CD4-positive, alpha-beta T cell treated with Interleukin-2 at 100 ng/mL for 4 hours (primary cell): Measurements from ENCODE around the gene TAF1C.

ENCODE experiments used
- DNase-seq: peaks from one replicate; pipeline ENCODE4 v3.0.0-alpha.2; 2020; ENCODE audit warnings: low spot score

TAF1C gene

DNA sequence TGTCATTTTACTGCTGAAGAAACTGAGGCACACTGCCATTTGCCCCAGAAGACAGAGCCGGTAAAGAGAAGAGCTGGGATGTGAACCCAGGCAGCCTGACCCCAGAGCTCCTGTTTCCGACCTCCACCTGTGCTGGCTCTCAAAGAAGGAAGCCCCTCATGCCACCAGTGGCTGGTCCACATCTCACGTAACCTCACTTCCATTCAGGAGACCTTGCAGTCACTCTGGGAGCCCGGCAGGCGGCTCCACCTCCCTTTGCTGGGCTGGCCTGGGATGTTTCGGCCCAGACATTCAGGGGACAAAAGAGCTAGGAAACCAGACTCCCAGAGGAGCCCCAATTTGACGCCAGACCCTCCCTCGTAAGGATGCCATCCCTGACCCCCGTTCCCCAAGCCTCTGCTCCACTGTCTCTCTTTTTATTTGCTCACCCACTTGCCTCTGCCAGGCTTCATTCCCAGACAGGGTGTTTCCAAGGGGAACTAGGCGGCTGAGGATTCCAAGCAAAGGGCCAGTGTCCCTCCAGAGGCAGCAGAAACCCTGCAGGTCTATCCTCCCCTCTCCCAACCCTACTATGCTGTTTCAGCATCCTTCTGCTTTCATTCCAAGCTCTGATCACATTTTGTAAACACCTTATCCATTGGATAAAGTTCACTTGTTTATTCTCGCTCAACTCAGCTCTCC, 2.8 kb downstream of the TAF1C start:
- DNase-seq, result no peak

DNA sequence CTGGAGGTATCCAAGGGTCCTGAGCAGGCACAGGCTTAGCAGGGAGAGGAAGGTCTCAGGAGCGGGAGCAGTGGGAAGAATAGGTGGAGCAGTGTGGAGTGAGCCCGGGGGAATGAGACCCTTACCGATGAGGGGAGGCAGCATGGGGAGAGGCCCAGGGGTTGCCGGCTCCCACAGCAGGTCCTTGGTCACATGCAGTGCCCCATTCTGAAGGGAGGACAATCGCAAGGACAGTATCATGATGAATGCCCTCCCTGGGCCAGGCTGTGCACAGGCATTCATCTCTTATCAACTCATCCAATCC, 3.3 kb downstream of the TAF1C start:
- no peak for DNase-seq

DNA sequence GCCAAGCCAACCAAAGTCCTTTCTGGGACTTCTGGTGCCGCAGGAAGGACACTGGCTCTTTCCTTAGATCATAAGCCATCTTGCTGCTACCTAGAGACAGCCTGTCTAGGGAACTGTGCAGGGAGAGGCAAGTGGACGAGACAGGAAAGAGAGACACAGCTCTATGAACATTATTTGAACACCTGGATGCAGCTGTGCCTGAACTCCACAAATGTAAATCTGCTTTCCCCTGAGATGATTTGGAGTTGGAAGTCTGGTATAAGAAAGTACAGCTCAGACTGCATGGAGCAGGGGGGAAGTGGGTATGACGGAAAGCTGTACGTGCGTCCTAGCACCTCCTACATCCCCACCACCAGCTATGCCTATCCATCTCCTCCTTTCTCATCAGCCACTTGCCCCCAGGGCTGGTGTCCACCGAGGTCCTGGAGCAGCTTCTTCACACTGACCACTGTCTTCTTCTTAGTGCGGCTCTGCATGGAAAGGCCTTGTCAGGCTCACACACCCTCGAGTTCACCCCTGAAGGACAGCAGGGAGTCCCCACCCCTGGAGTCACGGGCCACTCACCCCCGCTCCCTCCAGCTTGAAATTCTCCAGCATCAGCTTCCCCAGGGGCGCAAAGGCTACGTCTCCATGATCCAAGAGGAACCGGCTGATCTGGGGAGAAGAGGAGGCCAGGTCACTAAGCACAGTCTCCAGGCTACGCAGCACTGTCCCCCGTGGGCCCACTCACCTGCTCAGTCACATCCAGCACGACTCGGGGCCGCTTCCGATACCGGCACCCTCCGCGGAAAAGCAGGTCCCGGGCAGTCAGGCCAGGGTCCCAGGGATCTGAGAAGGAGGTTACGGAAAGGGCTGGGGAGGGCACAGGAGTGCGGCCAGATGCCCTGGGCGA, 3.9 kb downstream of the TAF1C start:
- no peak for DNase-seq

DNA sequence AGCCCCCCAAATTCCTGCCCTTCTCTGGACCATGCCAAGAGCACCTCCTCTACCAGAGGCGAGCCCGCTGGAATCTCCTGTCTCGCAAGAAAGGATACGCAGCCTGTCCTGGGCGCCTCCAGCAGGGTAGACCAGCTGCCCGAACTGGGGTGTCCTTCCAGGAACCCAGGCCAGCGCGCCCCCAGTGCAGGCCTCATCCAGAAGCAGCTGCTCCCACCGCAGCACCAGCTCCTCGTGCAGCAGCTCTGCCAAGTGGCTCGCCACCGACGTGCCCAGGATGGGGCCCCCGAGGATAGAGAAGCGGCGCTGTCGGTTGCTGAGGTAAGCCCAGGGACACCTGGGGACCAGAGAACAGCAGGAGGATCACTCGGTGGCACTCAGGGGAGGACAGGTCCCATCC, 4.8 kb downstream of the TAF1C start:
- no peak for DNase-seq

DNA sequence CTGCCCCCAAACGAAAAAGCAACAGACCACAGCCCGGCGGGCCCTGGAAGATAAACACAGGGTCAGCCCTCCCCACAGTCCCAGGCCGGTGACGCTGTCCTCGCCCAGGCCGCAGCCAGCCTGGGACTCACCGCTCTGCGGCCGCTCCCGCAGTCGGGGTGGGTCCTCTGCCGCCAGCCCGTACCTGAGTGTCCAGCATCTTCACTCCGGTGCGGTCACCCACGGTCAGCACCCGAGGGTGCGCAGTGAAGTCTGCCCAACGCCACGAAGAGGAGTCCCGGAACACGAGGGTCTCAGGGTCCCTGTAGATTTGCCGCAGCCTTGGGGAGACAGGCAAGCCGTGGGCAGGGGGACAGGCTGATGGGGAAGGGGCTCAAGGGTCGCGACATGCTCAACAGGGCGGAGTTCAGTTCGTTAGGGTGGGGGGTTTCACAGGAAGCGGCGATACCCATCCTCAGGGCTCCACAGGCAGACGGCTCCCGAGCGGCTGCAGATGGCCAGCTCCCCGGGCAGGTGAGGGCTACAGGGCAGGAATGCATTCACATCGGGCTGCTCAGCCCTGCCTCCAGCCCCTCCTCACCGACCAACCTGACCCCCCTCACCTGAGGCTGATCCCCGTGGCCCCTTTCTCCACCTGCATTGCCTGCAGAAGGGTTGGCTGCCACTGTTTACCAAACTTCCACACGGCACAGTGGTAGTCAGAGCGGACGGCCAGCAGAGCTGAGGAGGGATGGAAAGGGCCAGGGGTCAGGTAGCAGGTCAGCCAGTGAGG, 5.5 kb downstream of the TAF1C start:
- DNase-seq, result no peak

DNA sequence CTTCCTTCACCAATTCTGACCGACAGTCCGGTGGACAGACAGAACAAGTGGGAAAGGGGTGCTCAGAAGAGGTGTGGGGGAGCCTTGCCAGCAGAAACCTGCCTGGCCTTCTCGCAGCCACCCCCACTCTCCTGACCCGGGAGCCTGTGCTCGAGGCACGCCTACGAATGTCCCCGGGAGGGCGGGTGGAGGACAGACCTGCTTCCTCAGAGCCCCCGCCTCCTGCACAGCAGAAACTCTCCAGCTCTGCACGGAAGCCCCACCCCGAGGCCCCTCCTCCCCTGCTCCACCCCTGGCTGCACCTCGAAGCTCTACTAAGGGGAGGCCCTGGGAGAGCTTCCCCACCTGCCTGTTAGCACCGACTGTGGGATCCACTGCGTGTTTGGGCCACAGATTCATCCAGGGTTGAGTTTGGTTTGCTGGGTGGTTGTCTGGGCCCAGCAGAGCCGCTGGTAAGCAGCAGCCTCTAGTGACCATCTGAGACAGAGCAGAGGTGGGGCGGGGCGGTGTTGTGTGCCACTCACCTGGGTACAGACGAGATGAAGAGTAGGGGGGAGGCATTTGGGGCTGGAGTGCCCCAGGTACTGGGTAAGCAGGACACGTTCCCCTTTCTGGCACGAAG, 6.2 kb downstream of the TAF1C start:
- DNase-seq, result no peak

DNA sequence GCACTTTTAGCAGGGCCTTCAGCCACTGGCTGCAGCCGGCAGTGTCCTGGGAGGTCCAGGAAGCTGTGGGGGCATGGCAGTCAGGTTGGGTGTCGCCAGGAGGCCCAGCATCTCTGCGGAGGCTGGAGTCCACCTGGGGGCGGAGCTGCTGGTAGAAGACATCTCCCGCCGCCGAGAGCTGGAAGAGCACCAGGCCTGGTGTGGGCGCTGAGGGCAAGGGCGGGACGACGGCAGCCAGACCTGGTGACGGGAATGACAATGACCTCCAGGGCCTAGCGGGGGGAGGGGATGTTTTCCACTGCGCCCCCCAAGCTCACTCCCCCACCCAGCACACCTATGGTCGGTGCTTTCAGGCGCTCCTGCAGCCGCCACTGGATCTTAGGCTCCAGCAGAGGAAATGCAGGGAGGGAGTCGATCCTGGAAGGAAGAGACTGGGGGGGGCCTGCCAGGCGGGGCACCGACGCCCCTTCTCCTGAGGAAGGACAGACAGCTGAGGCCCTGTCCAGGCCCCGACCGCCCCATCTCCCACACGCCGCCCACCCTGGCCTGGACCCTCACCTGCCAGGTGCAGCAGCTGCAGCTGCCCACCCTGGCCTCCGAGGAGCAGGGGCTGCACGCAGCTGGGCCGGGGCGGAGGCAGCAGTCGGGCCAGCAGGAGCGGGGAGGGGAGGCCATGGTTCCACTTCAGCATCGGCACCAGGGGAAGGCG, 7.1 kb downstream of the TAF1C start:
- DNase-seq, result no peak

DNA sequence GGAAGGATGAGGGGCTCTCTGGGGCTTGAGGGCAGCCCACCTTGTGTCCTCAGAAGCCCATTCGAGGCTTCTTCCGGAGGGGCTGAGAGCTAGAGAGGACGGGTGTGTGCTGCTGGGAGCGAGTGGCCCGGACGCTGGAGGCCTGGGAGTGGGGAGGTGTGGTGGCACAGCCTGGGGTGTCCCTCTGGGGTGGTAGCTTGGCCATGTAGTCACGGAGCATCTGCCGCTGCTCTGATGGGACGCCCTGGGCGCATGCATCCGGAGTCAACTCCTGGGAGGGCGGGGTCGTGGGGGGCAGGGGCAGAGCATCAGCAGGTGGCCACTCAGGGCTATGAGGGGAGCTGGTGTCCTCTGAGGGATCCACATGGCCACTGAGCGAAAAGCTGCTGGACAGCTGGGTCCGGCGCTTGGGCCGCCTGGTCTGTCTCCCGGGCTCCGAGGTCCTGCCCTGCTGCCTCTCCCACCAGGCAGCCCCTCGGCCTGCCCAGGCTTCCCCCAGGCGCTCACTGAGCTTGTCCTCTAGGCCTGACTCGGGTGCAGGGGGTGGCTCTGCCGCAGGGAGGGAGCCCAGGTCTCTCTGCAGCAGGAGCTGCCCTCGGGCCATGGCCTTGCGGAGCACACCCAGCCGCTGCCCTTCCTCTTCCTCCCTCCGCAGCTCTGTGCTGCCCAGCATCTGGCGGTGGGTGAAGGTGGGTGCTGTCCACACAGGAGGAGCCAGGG, 7.8 kb downstream of the TAF1C start:
- DNase-seq, result no peak

DNA sequence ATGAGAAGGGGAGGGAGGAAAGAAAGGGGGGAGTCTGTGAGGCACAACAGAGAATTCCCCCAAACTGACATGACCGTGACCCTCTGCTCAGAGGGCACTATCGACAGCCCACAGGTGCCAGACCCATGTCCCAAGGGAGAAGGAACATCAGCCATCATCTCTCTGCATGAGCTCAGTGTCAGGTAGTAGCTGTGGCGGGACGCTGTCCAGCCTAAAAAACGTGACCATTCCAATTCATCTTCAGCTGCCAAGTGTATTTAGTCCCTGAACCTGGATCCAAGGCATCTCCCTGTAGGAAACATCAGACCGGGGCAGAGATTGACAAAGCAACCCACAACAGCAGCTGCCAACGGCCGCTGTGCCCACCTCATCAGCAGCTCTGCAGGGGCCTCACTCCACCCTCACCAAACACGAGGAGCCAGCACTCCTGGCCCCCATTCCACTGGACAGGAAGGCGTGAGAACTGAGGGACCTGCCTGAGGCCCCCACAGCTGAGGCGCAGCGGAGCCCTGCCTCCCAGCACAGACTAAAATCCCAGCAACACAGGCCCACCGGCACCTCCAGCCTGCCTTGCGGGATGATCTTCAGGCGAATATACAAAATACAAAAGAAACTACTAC, 8.6 kb downstream of the TAF1C start:
- DNase-seq, result no peak

DNA sequence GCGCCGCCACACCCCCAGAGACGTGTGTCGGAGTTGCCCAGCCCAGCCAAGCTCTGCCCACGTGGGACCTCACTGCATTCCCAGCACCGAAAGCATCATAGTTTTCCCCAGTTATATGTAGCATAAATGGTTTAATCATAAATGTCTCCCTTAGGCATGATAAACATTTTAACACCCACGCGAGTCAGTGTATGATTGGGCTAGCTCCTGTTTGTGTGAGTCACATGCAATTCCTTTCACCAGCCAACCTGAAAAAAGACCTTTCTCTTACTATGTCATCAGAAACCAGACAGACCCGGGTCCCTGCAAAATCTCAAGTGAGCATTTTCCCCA, 9.2 kb downstream of the TAF1C start:
- DNase-seq, result no peak

DNA sequence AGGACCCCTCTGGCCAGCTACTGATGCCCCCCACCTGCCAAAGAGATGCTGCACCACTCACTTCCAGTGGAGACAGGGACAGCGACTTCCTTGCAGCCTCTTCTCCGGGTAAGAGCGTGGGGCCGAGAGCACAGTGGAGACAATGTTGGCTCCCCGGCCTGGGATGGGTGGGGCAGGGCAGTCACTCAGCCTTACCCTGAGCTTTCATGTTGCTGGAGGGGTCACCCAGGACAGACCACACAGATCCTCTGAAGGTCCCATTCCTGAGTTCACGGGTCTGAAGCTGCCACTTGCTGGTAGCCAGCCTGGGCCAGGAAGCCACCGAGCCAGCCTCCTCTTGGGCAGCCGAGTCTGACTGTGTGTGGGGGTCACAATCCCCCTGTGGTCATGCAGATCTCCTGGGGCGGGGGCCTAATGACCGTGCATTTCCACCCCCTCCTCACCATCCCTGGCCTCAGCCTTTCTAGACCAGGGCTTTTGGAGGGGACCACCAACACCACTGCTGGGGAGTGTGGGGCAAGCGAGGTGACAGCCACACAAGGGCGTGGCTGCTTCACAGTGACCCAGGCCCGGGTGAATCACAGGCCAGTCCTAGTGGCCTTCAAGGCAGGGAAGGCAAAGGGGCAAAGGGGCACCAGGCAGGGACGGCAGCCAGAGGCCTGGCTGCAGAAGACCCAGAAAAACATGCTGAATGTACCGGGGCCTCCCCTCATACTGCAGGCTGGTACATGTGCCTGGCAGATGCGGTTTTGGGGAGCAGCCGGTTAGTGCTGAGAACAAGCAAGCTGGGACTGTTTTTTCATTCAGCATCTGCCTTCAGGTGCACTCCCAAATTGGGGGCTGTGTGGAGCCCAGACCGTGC, 10.4 kb downstream of the TAF1C start:
- DNase-seq, result no peak

DNA sequence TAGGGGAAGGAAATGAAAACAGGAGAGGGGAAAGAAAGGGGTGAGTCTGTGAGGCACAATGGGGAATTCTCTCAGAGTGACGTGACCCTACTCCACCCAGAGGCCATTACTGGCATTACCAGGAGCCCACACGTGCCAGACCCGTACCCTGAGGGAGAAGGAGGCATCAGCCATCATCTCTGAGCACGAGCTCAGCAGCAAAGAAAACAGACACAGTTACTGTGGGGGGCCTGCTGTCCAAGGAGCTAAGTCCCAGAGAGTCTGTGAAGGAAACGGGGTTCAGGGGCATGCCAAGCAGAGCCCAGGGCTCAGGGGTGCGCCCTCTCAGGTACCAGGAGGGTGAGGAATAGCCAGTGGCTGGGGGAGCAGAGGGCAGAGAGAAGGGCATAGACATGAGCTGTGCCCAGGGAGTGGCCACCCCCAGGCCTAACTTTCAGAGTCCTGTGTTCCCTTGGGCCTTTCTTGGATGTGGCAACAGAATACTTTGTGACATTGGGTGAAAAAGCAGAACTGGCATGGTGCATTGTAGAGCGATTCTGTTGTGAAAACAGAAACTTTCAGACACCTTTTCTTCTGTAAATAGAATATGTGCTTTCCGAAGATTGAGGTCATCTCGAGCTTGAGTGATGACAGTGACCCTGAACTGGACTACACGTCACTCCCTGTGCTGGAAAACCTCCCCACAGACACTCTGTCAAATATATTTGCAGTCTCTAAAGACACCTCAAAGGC, 11.3 kb downstream of the TAF1C start:
- no peak for DNase-seq

DNA sequence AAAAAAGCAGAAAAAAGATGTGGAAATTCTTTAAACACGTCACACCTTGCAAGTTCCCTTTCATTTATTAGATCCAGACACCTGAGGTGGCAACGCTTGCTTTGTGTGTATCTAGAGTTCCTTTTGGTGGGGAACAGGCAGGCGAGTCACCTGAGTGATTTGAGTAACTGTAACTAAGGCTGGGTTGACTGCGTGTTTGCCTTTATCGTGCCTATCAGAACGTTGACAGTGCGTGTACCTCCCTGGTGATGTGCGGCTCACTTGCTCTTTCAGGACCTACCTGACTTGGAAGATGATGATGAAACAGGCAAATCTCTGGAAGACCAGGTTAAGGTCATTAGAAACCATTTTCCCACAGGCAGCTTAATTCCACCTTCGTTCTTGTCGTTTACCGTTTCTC, 12.5 kb downstream of the TAF1C start:
- DNase-seq, result no peak

DNA sequence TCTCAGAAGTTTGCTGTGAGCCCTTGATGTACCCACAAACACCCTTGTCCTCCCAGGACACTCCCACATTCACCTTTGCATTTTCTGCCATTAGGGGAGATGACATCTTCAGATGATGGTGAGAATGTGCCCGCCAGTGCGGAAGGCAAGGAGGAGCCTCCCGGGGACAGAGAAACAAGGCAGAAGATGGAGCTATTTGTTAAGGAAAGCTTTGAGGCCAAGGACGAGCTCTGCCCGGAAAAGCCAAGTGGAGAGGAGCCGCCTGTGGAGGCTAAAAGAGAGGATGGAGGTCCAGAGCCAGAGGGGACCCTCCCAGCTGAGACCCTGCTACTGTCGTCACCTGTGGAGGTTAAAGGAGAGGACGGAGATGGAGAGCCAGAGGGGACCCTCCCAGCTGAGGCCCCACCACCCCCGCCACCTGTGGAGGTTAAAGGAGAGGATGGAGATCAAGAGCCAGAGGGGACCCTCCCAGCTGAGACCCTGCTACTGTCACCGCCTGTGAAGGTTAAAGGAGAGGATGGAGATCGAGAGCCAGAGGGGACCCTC, 17.0 kb downstream of the TAF1C start:
- DNase-seq, result no peak

DNA sequence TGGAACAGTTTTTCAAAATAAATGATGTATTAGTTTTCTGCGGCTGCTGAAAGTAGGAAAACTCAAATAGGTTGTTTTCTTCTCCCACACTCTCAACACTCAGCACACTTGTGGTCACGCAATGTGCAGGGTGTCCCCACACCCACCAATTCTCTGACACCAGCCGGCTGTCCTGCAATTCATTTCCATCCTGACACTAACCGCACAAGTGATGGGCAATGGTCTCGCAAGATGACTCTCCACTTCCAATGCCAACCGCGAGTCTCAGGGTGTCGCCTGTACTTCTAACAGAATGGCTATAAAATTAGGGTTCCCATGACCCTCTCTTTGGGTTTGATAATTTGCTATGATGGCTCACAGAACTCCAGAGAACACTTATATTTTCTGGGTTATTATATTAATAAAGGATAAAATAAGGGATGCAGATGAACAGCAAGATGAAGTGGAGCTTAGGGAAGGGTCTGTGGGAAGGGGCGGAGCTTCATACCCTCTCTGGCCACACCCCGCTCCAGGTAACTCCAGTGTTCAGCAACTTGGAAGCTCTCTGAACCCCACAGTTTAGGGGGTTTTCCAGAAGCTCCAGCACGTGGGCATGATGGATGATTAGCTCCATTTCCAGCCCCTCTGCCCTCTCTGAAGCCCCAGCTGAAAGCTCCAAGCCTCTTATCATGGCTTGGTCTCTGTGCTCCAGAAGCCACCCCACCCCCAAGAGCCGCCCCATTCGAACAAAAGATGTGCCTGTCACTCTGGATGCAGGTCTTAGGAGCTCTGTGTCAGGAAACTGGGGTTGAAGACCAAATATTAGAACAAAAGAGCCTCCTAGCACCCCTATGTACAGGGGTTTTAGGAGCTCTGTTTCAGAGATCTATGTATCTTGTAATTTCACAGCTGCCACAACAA, 19.8 kb downstream of the TAF1C start:
- no peak for DNase-seq

DNA sequence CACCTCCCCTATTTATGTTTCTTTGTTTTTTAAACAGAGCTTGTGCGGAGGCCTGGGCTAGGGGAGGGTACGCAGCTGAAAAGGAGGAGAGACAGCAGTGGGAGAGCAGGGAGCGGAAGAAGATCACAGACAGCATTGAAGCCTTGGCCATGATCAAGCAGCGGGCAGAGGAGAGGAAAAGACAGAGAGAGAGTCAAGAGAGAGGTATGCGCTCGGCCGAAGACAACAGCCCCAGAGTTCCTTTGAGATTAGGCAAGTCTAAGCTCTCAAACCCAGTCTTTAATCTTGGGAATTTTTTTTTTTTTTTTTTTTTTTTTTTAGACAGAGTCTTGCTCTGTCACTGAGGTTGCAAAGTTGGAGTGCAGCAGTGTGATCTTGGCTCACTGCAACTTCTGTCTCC, 21.1 kb downstream of the TAF1C start:
- no peak for DNase-seq

DNA sequence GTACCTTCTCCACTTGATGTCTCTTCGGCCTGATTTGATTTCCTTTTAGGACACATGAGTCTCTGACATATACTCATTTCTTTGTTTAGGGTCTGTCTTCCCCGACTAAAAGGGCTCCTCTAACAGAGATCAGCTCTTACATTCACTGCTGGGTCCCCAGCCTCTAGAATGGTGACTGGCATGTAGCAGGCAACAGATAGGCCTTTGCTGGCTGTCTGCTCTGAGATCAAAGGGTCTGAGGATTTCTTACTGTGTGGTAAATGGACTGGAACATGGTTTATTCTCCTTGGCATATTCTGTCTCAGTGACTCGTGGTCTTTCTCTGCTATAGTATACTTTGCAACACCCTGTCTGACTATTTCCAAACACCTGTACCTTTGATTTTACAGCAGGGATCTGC, 25.1 kb downstream of the TAF1C start:
- no peak for DNase-seq

DNA sequence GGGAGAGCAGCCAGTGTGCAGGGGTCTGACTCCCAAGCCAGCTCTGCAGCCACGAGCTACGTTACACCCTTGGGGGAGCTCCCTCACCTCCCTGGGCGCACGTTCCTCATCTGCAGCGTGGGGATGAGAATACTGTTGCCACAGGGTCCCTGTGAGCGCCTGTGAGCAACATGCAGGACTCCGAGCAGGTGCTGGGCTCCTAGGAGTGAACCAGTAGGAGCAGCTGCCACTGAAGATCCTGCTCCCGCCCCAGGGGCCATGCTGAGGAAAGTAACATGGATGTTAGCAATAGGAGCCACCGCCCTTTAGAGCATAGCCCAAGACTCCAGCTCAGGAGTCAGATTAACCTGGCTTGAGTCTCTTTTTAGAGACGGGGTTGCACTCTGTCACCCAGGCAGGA, 25.8 kb downstream of the TAF1C start:
- no peak for DNase-seq
